HG03521 (cell line): ENCODE data around the gene MOBP.
"Not testable (repeated sequence)": the region's sequence is repeated elsewhere in the genome, so short reads cannot be mapped to it uniquely, and the experiment has no call there.

Source experiments
- ATAC-seq: cut with Tn5 transposase; IDR thresholded peaks from one replicate; pipeline ENCODE4 v1.9.1; 2021; ENCODE audit warnings: mild to moderate bottlenecking, moderate library complexity; ENCODE audit not compliant: unreplicated experiment

MOBP gene, protein sequence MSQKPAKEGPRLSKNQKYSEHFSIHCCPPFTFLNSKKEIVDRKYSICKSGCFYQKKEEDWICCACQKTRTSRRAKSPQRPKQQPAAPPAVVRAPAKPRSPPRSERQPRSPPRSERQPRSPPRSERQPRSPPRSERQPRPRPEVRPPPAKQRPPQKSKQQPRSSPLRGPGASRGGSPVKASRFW

DNA sequence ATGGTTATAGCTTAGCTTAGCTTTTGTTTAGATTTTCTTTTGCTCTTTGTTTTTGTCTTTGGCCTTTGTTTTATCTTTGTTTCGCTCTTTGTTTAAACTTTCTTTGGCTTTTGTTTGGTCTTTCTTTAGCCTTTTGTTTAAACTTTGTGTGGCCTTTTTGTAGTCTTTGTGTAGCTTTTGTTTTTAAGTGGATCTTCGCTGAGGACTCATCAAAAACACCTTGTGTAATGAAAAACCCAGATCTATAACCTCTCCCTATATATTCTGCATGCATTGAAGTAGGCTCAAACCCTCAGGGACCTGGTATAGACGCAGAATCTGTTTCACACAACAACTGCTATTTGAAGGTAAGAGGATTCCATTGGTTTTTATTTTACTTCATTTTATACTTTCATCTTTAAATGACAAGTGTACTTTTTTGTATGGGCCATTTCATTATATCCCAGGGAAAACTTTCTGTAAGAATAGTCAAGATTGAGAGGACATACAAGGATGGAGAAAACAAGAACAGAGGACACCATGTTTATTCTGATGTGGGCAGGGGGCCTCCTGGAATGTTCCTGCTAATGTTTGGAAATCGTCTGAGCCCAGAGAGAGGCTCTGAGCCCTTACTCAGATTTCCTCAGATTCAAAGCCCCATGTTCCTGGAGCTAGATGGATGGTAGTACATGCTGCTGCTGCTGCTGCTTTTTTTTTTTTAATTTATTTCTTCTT, at the start of gene MOBP:
Gene MOBP, plus strand, starts transcription at position 287 of the 714 bp plus-strand sequence. CDS start 34,390 bp downstream, outside the sequence.
- ATAC-seq = no peak

DNA sequence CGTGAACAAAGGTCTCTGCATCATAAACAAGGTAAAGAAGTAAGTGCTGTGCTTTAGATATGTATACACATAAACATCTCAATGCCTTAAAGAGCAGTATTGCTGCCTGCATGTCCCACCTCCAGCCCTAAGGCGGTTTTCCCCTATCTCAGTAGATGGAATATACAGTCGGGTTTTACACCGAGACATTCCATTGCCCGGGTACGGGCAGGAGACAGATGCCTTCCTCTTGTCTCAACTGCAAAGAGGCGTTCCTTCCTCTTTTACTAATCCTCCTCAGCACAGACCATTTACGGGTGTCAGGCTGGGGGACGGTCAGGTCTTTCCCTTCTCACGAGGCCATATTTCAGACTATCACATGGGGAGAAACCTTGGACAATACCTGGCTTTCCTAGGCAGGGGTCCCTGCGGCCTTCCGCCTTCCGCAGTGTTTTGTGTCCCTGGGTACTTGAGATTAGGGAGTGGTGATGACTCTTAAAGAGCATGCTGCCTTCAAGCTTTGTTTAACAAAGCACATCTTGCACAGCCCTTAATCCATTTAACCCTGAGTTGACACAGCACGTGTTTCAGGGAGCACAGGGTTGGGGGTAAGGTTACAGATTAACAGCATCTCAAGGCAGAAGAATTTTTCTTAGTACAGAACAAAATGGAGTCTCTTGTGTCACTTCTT, 48.8 kb upstream of the MOBP start:
- not testable (repeated sequence) for ATAC-seq

DNA sequence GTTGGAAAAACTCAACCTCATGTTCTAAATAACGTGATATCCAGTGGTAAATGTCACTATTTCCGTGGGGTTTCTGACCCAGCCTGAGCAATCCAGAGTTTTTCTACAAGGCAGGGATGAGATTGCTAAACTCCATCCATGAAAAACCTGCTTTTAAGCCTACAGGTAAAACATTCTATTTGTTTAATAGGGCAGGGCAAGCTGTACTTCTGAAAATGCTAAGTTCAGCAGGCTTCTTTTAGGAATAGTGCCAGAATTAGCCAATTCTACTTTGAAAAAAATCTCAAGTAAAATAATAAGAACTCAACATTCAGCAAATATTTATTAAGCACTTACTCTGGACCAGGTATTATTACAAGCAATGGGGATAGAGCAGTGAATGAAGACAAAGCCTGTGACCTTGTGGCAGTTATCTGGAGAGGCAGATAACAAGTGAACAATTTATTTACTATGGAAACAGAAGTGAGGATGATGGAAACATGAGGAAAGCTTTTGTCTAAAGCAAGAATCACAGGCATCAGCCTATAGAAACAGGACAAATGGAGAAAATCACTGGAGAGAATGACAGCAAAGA, 47.7 kb upstream of the MOBP start:
- no peak for ATAC-seq

DNA sequence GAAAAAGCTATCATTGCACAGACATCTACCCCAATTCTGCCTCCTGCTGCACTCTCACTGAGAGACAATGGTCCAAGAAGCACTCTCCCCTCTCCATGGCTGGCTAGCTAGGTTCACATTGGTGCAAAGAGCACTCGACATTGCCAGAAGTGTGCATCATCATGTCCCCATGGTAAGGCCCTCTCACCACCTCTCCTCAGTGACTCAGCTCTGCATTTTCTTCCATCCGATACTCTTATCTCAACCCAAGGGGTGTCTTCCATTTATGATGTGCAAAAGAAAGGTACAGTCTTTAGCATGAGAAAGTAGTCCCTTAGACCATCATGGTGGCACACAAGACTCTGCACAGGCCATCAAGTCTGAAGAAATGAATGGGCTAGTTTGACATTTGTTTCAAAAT, 46.9 kb upstream of the MOBP start:
- no peak for ATAC-seq

DNA sequence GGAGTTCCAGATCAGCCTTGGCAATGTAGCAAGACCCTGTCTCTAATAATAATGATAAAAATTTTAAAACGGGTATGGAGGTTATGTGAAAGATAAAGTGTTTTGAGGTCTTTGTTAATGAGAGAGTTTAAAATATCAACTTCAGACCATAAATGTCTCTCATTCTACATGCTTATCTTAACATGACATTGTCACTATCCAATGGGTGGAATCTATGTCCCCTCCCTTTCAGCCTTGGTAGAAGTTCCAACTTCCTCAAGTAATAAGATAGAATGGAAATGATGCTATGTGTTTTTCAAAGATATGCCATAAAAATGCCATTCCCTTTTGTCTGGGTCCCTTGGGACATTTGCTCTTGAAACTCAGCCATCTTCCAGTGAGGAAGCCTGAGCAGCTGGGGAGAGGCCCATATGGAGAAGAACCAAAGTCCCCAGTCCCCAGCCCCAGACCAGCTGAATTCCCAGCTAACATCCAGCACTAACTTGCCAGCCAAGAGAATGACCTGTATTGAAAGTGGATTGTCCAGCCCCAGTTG, 44.0 kb upstream of the MOBP start:
- ATAC-seq = no peak

DNA sequence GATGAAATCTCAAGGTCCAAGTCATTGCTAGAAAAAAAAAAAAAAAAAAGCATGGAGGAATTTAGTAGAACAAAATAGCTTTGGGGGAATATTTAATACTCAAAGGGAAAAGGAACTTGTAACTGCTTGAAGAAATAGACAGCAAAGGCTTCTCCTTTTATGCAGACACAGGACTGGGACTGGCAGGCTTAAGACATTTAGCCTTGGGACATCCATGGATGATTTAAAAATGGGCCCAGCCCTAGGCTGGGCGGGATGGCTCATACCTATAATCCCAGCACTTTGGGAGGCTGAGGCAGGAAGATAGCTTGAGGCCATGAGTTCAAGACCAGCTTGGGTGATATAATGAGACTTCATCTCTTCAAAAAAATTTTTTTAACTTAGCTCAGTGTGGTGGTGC, 41.2 kb upstream of the MOBP start:
- no peak for ATAC-seq

DNA sequence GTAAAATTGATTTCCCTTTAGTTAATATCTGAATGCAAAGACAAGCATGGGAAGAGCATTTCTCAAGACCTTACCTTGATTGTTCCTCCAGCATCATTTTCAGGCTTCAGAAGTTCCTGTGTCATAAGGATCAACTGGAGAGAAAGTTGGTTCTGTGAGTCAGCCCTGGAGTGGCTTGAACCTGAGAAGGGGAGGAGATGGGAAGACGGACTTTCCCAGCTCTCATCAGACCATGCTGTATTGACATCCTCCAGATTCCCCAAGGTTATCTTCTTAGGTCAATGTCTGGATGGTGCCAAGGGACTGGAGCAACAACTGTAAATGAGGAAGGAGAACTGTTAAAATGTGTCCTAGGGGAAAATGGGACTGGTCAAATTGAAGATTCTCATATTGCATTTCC, 40.0 kb upstream of the MOBP start:
- no peak for ATAC-seq

DNA sequence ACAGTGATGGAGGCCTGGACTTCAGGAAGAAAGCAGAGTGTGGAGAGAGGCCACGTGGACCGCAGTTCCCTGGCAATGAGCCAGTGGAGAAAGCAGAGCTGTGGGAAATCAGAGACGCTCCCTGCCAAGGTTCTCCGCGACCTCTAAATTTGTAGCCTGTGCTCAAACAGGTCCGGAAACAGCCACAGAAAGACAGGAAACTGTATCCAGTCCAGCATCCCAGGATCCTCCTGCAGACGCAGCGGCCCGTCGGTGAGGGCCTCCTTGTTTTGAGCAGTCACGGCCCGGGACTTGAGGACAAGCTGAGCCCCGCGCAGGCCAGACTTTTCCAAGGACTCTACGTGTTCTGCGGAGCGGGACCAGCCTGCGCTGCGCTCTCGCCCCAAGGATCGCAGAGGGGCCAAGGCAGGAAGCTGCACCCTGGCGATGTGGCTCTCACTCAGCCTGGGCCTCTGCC, 38.7 kb upstream of the MOBP start:
- ATAC-seq = no peak

DNA sequence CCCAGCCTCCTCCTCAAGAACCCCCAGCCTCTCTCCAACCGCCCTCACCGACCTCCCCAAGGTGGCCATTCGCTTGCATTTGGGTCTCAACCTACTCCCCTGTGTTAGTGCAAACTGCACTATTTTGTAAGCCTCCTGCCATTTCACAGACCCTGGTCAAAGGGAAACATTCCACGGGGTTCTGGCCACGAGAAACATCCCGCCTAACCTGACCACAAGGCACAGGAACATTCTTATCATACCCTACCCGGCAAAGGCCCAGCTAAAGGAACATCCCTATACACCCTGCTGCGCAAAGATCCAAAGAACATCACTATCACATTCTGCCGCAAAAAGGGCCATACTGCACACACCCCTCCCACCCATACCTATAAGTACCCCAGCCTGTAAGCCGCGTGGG, 38.0 kb upstream of the MOBP start:
- no peak for ATAC-seq

DNA sequence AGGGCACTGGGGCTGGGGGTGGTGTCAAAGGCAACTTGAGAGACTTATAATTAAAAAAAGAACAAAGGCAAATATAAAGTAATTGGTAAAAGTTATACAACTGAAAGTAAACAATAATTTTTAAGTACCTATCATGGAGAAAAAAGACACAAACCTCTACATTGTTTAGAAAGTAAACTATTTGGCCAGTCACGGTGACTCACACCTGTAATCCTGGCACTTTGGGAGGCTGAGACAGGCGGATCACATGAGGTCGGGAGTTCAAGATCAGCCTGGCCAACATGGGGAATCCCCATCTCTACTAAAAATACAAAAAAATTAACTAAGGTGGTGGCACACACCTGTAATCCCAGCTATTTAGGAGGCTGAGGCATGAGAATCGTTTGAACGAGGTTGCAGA, 35.1 kb upstream of the MOBP start:
- no peak for ATAC-seq

DNA sequence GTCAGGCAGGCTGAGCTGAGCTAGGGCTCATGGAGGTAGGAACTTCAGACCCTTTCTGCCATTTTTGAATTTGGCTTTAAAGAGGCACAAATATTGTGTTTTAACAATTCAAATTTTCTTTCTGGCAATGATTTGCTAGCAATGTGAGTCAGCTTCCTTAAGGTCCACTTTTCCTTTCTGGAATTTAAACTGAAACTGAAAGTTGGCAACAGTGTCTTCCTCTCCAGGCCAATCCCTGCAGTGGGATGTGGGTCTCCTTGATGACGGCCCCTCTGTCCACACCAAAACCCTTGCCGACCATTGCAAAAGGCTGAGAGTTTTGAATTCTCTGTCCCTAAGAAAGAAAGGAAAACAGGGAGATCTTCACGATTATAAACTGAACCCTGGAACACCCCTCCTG, 33.8 kb upstream of the MOBP start:
- ATAC-seq = no peak

DNA sequence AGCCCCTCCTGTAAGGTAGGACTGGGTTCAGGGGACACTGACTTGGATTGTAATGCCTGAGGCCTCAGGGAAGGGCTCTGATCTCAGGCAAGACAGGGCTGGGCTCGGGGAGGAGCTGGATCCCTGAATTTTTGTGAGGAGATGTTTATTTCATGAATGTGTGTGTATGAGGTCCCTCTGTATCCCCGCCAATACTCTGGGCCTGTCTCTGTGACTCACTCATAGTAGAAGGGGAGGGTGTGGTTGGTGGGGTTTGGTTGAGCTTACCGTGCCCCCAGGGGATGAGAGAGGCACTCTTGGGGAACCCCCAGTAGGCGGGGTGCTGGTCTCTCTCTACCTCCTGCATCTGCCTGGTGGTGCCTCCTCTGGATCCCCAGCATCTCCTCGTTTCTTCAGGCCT, 32.9 kb upstream of the MOBP start:
- peak; percentile 43 for ATAC-seq

DNA sequence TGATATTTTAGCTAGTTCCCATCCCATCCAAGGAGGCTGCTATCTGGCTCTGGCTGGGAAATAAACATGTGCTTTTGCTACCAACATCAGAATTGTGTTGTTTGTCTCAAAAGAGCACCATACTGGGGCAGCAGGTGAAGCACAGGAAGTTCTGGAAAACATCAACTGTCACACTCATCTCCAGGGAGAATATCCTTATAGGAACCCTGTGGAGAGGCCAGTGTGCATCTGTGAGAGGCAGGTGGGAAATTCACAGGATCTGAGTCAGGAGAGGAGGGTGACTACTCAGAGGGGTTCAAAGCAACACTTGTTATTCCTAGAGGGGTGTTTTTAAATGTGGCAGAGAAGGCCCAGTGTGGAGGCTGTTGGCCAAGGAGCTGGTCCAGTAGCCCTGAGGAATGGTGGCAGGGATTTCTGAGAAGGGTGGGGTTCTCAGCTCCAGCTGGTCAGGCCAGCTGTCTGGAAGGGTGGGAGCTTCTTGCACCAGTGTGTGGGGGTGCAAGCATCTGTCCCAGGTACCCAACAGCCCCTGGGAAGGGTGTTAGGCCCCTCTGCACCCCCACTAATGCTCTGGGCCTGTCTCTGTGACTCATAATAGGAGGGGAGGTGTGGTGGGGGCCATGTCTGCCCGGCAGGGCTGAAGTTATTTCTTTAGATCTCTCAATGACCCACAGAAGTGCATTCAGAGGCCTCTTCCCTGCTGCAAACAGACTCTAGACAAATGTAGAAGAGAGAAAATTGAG, 32.3 kb upstream of the MOBP start:
- no peak for ATAC-seq

DNA sequence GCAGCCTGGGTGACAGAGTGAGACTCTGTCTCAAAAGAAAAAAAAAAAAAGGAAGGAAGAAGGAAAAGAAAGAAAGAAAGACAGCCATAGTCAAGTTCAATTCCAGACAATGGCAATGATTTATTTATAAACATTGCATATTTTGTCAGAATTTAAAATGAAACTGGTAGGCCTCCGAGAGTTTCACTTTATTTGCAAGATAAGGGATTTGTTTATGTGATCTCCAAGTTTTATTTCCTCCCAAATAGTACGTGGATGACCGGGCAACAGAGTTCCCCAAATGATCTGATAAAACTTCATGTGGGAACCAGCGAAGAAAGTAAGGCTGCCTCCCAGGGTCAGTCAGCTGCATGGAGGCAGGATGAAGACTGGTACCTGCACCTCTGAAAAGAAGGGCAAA, 28.6 kb upstream of the MOBP start:
- ATAC-seq = no peak

DNA sequence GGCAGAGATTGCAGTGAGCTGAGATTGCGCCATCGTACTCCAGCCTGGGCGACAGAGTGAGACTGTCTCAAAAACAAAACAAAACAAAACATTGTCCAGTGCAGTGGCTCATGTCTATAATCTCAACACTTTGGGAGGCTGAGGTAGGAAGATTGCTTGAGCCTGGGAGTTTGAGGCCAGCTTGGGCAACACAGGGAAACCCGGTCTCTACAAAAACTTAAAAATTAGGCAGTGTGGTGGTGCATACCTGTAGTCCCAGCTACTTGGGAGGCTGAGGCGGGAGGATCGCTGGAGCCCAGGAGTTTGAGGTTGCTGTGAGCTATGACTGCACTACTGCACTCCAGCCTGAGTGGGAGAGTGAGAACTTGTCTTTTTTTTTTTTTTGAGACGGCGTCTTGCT, 27.2 kb upstream of the MOBP start:
- no peak for ATAC-seq

DNA sequence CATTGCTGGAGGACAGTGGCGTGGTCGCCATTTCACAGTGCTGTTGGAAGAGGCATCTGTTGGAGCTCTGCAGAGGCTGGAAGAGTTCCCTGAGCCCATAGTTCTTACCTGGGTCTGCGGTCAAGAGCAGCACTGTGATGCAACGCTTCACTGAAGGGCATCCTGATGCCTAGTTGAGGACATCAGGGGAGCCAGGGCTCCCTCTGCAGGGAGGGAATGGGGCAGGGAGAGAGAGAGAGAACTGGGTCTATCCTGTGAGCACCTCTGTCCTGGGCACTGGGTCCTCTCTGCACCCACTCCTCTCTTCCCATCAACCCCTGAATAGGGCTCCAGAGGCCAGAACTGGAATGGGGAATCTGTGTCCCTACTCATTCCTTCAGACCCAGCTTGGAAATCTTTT, 23.9 kb upstream of the MOBP start:
- ATAC-seq = no peak

DNA sequence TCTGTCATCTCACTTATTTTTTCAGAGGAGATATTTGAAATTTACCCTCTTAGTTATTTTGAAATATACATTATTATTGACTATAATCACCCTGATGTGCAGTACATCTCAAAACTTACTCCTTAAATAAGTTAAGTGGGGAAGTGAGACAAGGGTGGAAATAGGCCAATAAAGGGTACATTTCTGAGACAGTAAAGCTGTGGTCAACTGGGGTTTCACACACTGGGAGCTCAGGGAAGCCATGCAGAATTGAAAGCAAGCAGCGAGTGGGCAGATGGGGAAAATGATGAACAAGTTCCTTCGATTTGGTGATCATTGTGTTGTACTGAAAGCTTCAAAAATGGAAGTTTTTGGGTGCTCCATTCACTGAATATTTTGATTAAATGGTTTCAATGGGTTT, 21.6 kb upstream of the MOBP start:
- no peak for ATAC-seq

DNA sequence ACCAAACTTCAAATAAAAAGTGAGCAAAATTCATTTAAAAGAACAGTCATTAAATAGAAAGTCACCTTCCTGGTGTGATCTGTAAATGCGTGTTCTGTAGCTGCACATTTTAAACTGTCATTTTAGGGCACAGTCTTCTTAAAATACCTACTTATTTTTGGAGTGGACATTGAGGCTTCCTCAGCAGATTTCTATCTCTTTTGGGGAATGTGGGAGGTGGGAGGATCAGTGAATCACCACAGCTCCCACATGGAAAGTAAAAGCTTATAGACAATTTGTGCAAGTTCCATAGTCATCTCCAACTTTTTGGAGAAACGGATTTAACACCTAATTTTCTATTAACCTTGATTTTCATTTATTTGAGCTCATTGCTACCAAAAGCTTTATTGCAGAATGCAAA, 21.0 kb upstream of the MOBP start:
- no peak for ATAC-seq

DNA sequence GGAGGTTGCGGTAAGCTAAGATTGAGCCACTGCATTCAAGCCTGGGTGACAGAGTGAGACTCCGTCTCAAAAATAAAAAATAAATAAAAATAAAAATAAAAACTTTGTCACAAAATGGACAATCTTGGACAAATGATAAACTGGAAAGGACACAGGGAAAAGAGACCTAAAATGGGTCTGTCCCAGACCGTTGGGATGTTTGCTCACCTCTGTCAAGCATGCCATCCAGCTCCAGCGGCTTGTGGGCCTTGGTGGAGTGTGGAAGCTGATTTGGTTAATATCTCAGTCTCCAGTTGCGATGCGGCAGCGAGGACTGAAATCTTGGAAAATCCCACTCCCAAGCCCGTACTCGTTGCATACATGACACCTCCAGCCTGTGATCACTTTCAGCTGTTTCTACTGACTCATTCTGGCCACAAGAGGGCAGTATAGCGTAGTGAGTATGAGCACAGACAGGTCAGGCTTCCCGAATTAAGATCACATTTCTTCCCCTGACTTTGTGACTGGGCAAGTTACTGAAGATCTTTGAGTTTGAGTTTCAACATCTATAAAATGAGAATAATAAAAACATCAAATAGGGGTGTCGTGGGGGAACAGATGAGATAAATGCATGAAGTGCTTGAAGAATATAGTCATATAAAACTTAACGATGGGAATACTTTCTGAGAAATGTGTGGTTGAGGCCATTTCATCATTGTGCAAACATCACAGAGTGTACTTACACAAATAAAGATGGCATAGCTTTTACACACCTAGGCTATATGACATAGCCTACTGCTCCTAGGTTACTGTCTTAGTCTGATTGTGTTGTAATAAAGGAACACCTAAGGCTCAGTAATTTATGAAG, 19.6 kb upstream of the MOBP start:
- peak; percentile 80 for ATAC-seq
